Chondrocyte (in vitro differentiated cells): ENCODE data around the gene LANCL1. TPM values are rescaled to one million over a fixed set of nuclear protein-coding genes. Genes with fewer than 3 reads are reported as not detected.

Experiments
- DNase-seq: peaks from one replicate; pipeline ENCODE4 v3.0.0; 2021; ENCODE audit warnings: mixed read lengths, low spot score
- H3K27ac Mint-ChIP-seq: one replicate; pipeline ENCODE4 v1.8.0; 2021; ENCODE audit warnings: mild to moderate bottlenecking, moderate library complexity, mixed read lengths; ENCODE audit not compliant: unreplicated experiment
- H3K27me3 Mint-ChIP-seq: 2 replicates; pipeline ENCODE4 v1.8.0; 2021; ENCODE audit warnings: low read depth, mixed read lengths
- H3K36me3 Mint-ChIP-seq: 2 replicates; pipeline ENCODE4 v1.8.0; 2021; ENCODE audit warnings: low read depth, mixed read lengths
- H3K4me1 Mint-ChIP-seq: 2 replicates; pipeline ENCODE4 v1.8.0; 2021; ENCODE audit warnings: low read depth, mild to moderate bottlenecking, mixed read lengths
- H3K4me3 Mint-ChIP-seq: one replicate; pipeline ENCODE4 v1.8.0; 2021; ENCODE audit warnings: mild to moderate bottlenecking, moderate library complexity, mixed read lengths; ENCODE audit not compliant: unreplicated experiment
- H3K9me3 Mint-ChIP-seq: 2 replicates; pipeline ENCODE4 v1.8.0; 2021; ENCODE audit warnings: low read depth, mixed read lengths
- total RNA-seq: library from RNA; stranded (reverse); gene quantifications from 3 replicates; pipeline ENCODE4 v1.2.1, GENCODE V29; 2021
- TF ChIP-seq, protein P1 (sequence below): fragments of 200-600 bp; sonication (generic); IDR thresholded peaks from 2 replicates; pipeline ENCODE4 v1.5.0; 2021; ENCODE audit warnings: antibody characterized with exemption, mild to moderate bottlenecking, moderate library complexity

Gene LANCL1
- total RNA-seq, 1 donor from 2014 or later = 52.1 TPM

DNA sequence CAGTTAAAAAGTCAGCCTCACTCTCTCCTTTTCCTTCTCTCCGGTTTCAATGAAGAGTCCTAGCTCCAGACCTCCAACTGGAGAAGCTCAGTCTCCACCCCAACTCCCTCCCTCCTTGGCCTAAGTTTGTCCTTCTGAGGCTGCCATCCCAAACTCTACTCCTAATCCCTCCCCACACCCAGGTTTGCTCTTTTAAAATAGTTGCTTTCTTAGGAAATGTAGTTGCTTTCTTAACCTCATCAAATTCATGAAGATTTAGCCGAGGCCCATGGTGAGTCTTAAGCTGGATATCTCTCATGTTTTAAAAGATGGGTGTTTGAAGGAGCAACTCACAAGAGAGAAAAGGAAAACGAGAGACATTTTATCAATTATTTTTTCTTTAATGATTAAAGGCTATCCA, 937 bp upstream of the LANCL1 start:
- no peaks in the 10 kb centered on the region for H3K27me3 Mint-ChIP-seq
- H3K4me3 Mint-ChIP-seq = peak overlapping the region; percentile 93
- peak overlapping the region; percentile 33 for H3K27ac Mint-ChIP-seq
- H3K36me3 Mint-ChIP-seq = no peaks in the 10 kb centered on the region
- TF ChIP-seq, protein P1, sequence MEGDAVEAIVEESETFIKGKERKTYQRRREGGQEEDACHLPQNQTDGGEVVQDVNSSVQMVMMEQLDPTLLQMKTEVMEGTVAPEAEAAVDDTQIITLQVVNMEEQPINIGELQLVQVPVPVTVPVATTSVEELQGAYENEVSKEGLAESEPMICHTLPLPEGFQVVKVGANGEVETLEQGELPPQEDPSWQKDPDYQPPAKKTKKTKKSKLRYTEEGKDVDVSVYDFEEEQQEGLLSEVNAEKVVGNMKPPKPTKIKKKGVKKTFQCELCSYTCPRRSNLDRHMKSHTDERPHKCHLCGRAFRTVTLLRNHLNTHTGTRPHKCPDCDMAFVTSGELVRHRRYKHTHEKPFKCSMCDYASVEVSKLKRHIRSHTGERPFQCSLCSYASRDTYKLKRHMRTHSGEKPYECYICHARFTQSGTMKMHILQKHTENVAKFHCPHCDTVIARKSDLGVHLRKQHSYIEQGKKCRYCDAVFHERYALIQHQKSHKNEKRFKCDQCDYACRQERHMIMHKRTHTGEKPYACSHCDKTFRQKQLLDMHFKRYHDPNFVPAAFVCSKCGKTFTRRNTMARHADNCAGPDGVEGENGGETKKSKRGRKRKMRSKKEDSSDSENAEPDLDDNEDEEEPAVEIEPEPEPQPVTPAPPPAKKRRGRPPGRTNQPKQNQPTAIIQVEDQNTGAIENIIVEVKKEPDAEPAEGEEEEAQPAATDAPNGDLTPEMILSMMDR = no peak
- peaks cover 30% of the 10 kb centered on the region for H3K4me1 Mint-ChIP-seq
- DNase-seq = no peak
- no peaks in the 10 kb centered on the region for H3K9me3 Mint-ChIP-seq

- Mint-ChIP-seq H3K4me3 (peak overlapping the region; percentile 54), H3K27ac (peak overlapping the region; percentile 29), H3K36me3 (peaks cover 8% of the 10 kb centered on the region), H3K4me1 (peaks cover 30% of the 10 kb centered on the region), H3K27me3 (no peaks in the 10 kb centered on the region), H3K9me3 (no peaks in the 10 kb centered on the region)
- no peak for DNase-seq
- TF ChIP-seq, protein P1 = no peak
Observed at GRCh38 chr2:210475706-210476105, 853 bp downstream of the LANCL1 start.

GRCh38 chr2:210474776-210475175, 1.8 kb downstream of the LANCL1 start:
- peaks cover 11% of the 10 kb centered on the region for H3K36me3 Mint-ChIP-seq
- H3K4me3 Mint-ChIP-seq = no peak overlapping the region
- DNase-seq = no peak
- H3K9me3 Mint-ChIP-seq = no peaks in the 10 kb centered on the region
- TF ChIP-seq, protein P1 = no peak
- H3K4me1 Mint-ChIP-seq = peaks cover 30% of the 10 kb centered on the region
- H3K27ac Mint-ChIP-seq = no peak overlapping the region
- H3K27me3 Mint-ChIP-seq = no peaks in the 10 kb centered on the region

DNA sequence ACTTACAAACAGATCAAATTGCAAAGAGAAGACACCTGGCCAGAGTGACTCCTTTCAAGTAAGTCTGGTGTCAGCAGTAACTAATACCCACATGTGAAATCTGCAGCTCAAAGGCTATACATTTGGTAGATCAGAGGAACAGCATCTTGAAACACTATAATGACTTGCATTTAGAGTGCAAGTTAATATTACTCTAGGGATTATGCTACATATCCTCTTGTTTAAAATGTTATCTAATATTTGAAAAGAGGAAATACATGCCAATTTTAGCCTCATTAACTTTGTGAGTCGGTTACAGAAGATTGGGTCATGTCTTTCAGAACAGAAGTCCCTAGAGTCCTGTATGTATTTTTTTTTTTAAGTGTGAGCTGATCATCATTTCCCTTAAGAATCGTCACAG, 15.2 kb downstream of the LANCL1 start:
- no peak overlapping the region for H3K4me3 Mint-ChIP-seq
- no peaks in the 10 kb centered on the region for H3K27me3 Mint-ChIP-seq
- no peaks in the 10 kb centered on the region for H3K9me3 Mint-ChIP-seq
- TF ChIP-seq, protein P1 = no peak
- H3K27ac Mint-ChIP-seq = no peak overlapping the region
- no peak for DNase-seq
- peaks cover 25% of the 10 kb centered on the region for H3K36me3 Mint-ChIP-seq
- no peaks in the 10 kb centered on the region for H3K4me1 Mint-ChIP-seq

- H3K27me3 Mint-ChIP-seq = no peaks in the 10 kb centered on the region
- TF ChIP-seq, protein P1 = no peak
- no peak for DNase-seq
- H3K4me1 Mint-ChIP-seq = no peaks in the 10 kb centered on the region
- H3K4me3 Mint-ChIP-seq = no peak overlapping the region
- H3K27ac Mint-ChIP-seq = no peak overlapping the region
- peaks cover 21% of the 10 kb centered on the region for H3K36me3 Mint-ChIP-seq
- no peaks in the 10 kb centered on the region for H3K9me3 Mint-ChIP-seq
Observed at GRCh38 chr2:210460322-210461227, 16.0 kb downstream of the LANCL1 start.
